IMR-90 (cell line): Measurements from ENCODE around the gene CEACAM1. TPM values are rescaled to one million over a fixed set of nuclear protein-coding genes. Genes with fewer than 3 reads are reported as not detected.

Experiments used
- ATAC-seq: fragments of 200-7000 bp; cut with Tn5 transposase; 2 replicates; pipeline ENCODE4 v1.9.1; 2020; ENCODE audit warnings: low read depth, mild to moderate bottlenecking, moderate library complexity
- BruUV-seq: library from RNA; stranded (reverse); fragments of 400-500 nt; replicated peaks from 2 replicates; lab custom pipeline; 2021; lab: Mats Ljungman, UMichigan
- CTCF ChIA-PET: fragments of 300-600 bp; formaldehyde crosslinking; extraction: SDS; loops from one replicate; lab custom pipeline; 2021; ENCODE audit warnings: antibody characterized with exemption; lab: Yijun Ruan, JAX
- POLR2A ChIA-PET: fragments of 300-600 bp; sonication (Branson Sonifier 250); formaldehyde crosslinking; loops from one replicate; lab custom pipeline; 2022; ENCODE audit warnings: antibody characterized with exemption; ENCODE audit not compliant: unreplicated experiment; lab: Charles Lee
- DNase-seq: peaks from one replicate; pipeline ENCODE4 v3.0.0; 2013
- H2AFZ ChIP-seq: replicated peaks from 2 replicates; pipeline ENCODE3; 2013; ENCODE audit warnings: low read length, mild to moderate bottlenecking; ENCODE audit not compliant: poor library complexity
- H2AK5ac ChIP-seq: 2 replicates; pipeline ENCODE4 v1.6.1; 2013; ENCODE audit warnings: low read depth, low read length, inconsistent platforms
- H2AK9ac ChIP-seq: replicated peaks from 2 replicates; pipeline ENCODE3; 2013; ENCODE audit warnings: mild to moderate bottlenecking, low read depth, low read length, moderate library complexity; ENCODE audit not compliant: poor library complexity
- H2BK120ac ChIP-seq: 2 replicates; pipeline ENCODE4 v1.6.1; 2013; ENCODE audit warnings: low read depth, low read length, inconsistent platforms
- H2BK15ac ChIP-seq: 3 replicates; pipeline ENCODE4 v1.6.1; 2013; ENCODE audit warnings: low read depth, low read length, inconsistent platforms
- H2BK20ac ChIP-seq: 2 replicates; pipeline ENCODE4 v1.6.1; 2013; ENCODE audit warnings: low read depth, mild to moderate bottlenecking, inconsistent platforms, low read length, moderate library complexity
- H2BK5ac ChIP-seq: 2 replicates; pipeline ENCODE4 v1.6.1; 2013; ENCODE audit warnings: mild to moderate bottlenecking, low read depth, low read length, inconsistent platforms; ENCODE audit not compliant: poor library complexity, severe bottlenecking
- H3K14ac ChIP-seq: replicated peaks from 2 replicates; pipeline ENCODE4 v1.6.1; 2013; ENCODE audit warnings: low read depth, low read length, inconsistent platforms
- H3K18ac ChIP-seq: 2 replicates; pipeline ENCODE4 v1.6.1; 2013; ENCODE audit warnings: low read depth, low read length, control low read depth
- H3K23ac ChIP-seq: 2 replicates; pipeline ENCODE4 v1.6.1; 2013; ENCODE audit warnings: low read depth, low read length, inconsistent platforms
- H3K27ac ChIP-seq: 2 replicates; pipeline ENCODE4 v1.5.1; 2013; ENCODE audit warnings: mild to moderate bottlenecking, control low read depth, low read length; ENCODE audit not compliant: insufficient read depth
- H3K27me3 ChIP-seq: 2 replicates; pipeline ENCODE4 v1.6.1; 2013; ENCODE audit warnings: low read length; ENCODE audit not compliant: control insufficient read depth, insufficient read depth
- H3K36me3 ChIP-seq: 2 replicates; pipeline ENCODE4 v1.6.1; 2013; ENCODE audit warnings: low read length, mixed read lengths; ENCODE audit not compliant: control insufficient read depth, insufficient read depth
- H3K4ac ChIP-seq: 2 replicates; pipeline ENCODE4 v1.6.1; 2013; ENCODE audit warnings: low read depth, low read length, inconsistent platforms
- H3K4me1 ChIP-seq: 2 replicates; pipeline ENCODE4 v1.6.1; 2013; ENCODE audit warnings: low read length, mixed read lengths; ENCODE audit not compliant: control insufficient read depth, insufficient read depth
- H3K4me2 ChIP-seq: 2 replicates; pipeline ENCODE4 v1.6.1; 2013; ENCODE audit warnings: low read depth, mild to moderate bottlenecking, control low read depth, low read length, moderate library complexity
- H3K4me3 ChIP-seq: 2 replicates; pipeline ENCODE4 v1.5.1; 2013; ENCODE audit warnings: low read depth, mild to moderate bottlenecking, control low read depth, low read length, moderate library complexity; ENCODE audit not compliant: insufficient read depth
- H3K56ac ChIP-seq: 2 replicates; pipeline ENCODE4 v1.6.1; 2013; ENCODE audit warnings: low read length, inconsistent platforms; ENCODE audit not compliant: insufficient read depth; ENCODE audit errors: extremely low read depth
- H3K79me1 ChIP-seq, 2 experiments: 2 replicates each; pipeline ENCODE4 v1.6.1; 2013; ENCODE audit warnings: low read length in 2 of 2, inconsistent platforms in 1 of 2, low read depth in 1 of 2
- H3K9ac ChIP-seq: 2 replicates; pipeline ENCODE4 v1.6.1; 2013; ENCODE audit warnings: low read depth, low read length, control low read depth
- H3K9me1 ChIP-seq: 2 replicates; pipeline ENCODE4 v1.6.1; 2013; ENCODE audit warnings: low read length, inconsistent platforms; ENCODE audit not compliant: insufficient read depth
- H3K9me3 ChIP-seq: 2 replicates; pipeline ENCODE4 v1.6.1; 2013; ENCODE audit warnings: low read length; ENCODE audit not compliant: control insufficient read depth, insufficient read depth
- H4K20me1 ChIP-seq: 2 replicates; pipeline ENCODE4 v1.6.1; 2013; ENCODE audit warnings: low read length, inconsistent platforms; ENCODE audit not compliant: insufficient read depth
- H4K5ac ChIP-seq: 2 replicates; pipeline ENCODE4 v1.6.1; 2013; ENCODE audit warnings: mild to moderate bottlenecking, low read depth, low read length, control low read depth
- H4K8ac ChIP-seq, 2 experiments: 2 replicates each; pipeline ENCODE4 v1.6.1; 2013; ENCODE audit warnings: low read depth in 2 of 2, low read length in 2 of 2, control low read depth in 1 of 2, inconsistent platforms in 1 of 2
- H4K91ac ChIP-seq: 2 replicates; pipeline ENCODE4 v1.6.1; 2013; ENCODE audit warnings: low read depth, low read length, inconsistent platforms; ENCODE audit not compliant: insufficient read depth
- FOS ChIP-seq: fragments of 150-350 bp; IDR thresholded peaks from 2 replicates; pipeline ENCODE4 v1.6.1; 2016; ENCODE audit warnings: low read depth, low read length
- MAFK ChIP-seq: IDR thresholded peaks from 2 replicates; pipeline ENCODE4 v1.6.1; 2012; ENCODE audit warnings: low read depth, low read length, improper control_type of control experiment
- MXI1 ChIP-seq: IDR thresholded peaks from 2 replicates; pipeline ENCODE4 v1.6.1; 2012; ENCODE audit warnings: low read depth, mild to moderate bottlenecking, low read length, moderate library complexity, borderline replicate concordance
- NFE2L2 ChIP-seq: fragments of 150-350 bp; IDR thresholded peaks from 2 replicates; pipeline ENCODE4 v1.6.1; 2016; ENCODE audit warnings: low read depth, mild to moderate bottlenecking, low read length
- RCOR1 ChIP-seq: IDR thresholded peaks from 2 replicates; pipeline ENCODE4 v1.6.1; 2012; ENCODE audit warnings: mild to moderate bottlenecking, low read length, improper control_type of control experiment; ENCODE audit not compliant: insufficient replicate concordance
- WGBS, 2 experiments: methylation state at CpG; one replicate each; pipeline versions ENCODE4 v1.1.5 to v1.1.7; 2013; ENCODE audit warnings: missing lambda C conversion rate in 2 of 2; ENCODE audit not compliant: insufficient read length in 1 of 2; ENCODE audit errors: extremely low coverage in 2 of 2; 5-methylcytosine and 5-hydroxymethylcytosine counted together
- dilution Hi-C: fragments of 300-500 bp; cut with HindIII; formaldehyde crosslinking; loops from one replicate; pipeline ENCODE4 v1.14.3; 2018; ENCODE audit warnings: low sequenced_read_pairs; ENCODE audit not compliant: unreplicated experiment
- in situ Hi-C: fragments of 300-500 bp; cut with MboI; formaldehyde crosslinking; loops from 3 replicates; pipeline ENCODE4 v1.14.3; 2019; ENCODE audit warnings: low sequenced_read_pairs, inconsistent platforms, mixed read lengths
- intact Hi-C: fragments of 100-400 bp; cut with micrococcal nuclease; formaldehyde crosslinking; loops from 2 replicates; pipeline ENCODE4 v1.10.0; 2022
- polyA plus RNA-seq, 3 experiments: library from polyadenylated mRNA; depleted of rRNA; stranded (reverse); fragments of >200 nt; gene quantifications; 2 replicates each; pipeline ENCODE4 v1.2.3, GENCODE V29; 2012; ENCODE audit warnings: low replicate concordance in 1 of 3
- total RNA-seq: library from RNA; depleted of rRNA; stranded (reverse); fragments of >200 nt; gene quantifications from 2 replicates; pipeline ENCODE4 v1.2.3, GENCODE V29; 2012

Gene CEACAM1
- total and polyA plus RNA-seq, 2 of the 4 experiments (the other 2 are of a cell fraction), result not detected

GRCh38 chr19:42478765-42479311 is 49.4 kb downstream of the CEACAM1 start:
- Histone ChIP-seq H3K27me3 (peaks cover 8% of the 10 kb centered on the region), H2AK5ac (no peak overlapping the region), H2AK9ac (no peak overlapping the region), H2BK20ac (no peak overlapping the region), H3K4ac (no peak overlapping the region), H2BK15ac (no peak overlapping the region), H3K4me2 (no peak overlapping the region), H3K9ac (no peak overlapping the region), H2AFZ (no peak overlapping the region), H3K36me3 (no peaks in the 10 kb centered on the region), H3K9me3 (no peaks in the 10 kb centered on the region), H2BK120ac (no peak overlapping the region), H4K5ac (no peak overlapping the region), H4K20me1 (no peaks in the 10 kb centered on the region), H3K9me1 (no peaks in the 10 kb centered on the region; the same call in 1 of the 2 replicates), H2BK5ac (no peak overlapping the region), H3K18ac (no peak overlapping the region), H3K4me1 (no peaks in the 10 kb centered on the region), H3K79me1 (no peaks in the 10 kb centered on the region), H3K23ac (no peak overlapping the region), H3K14ac (no peak overlapping the region), H4K8ac (no peak overlapping the region), H3K27ac (no peak overlapping the region), H4K91ac (no peak overlapping the region), H3K4me3 (no peak overlapping the region), H3K56ac (no peak overlapping the region)
- CTCF ChIA-PET, result no interaction called here
- POLR2A ChIA-PET, result no interaction called here
- TF ChIP-seq MXI1, result no peak
- no peak for TF ChIP-seq RCOR1
- no peak for TF ChIP-seq FOS
- no peak for TF ChIP-seq MAFK
- TF ChIP-seq NFE2L2, result no peak
- no TSS peak for BruUV-seq
- in situ Hi-C loops, result no loop called here
- intact Hi-C loops, result no loop called here
- dilution Hi-C loops, result no loop called here
- DNase-seq, result no peak
- no CpG with 5 or more reads among the region's 2 CpGs for WGBS, 2 experiments
- ATAC-seq, result no peak
